Activated naive CD4-positive, alpha-beta T cell treated with anti-CD3 and anti-CD28 coated beads, Interleukin-2, amount 50 U/mL, for 24 hours (primary cell): Measurements from ENCODE around the gene ERP27.
A peak's percentile ranks its signal among the peaks of the same experiment; 100 is the strongest.

Experiments
- H3K27ac Mint-ChIP-seq: one replicate; pipeline ENCODE4 v1.8.0; 2021; ENCODE audit warnings: mild to moderate bottlenecking, mixed read lengths
- H3K27me3 Mint-ChIP-seq: one replicate; pipeline ENCODE4 v1.8.0; 2021; ENCODE audit warnings: mixed read lengths
- H3K36me3 Mint-ChIP-seq: one replicate; pipeline ENCODE4 v1.8.0; 2021; ENCODE audit warnings: mixed read lengths
- H3K4me1 Mint-ChIP-seq: one replicate; pipeline ENCODE4 v1.8.0; 2021; ENCODE audit warnings: mixed read lengths
- H3K4me3 Mint-ChIP-seq: one replicate; pipeline ENCODE4 v1.8.0; 2021; ENCODE audit warnings: mild to moderate bottlenecking, mixed read lengths
- H3K9me3 Mint-ChIP-seq: one replicate; pipeline ENCODE4 v1.8.0; 2021; ENCODE audit warnings: mixed read lengths

Gene ERP27

GRCh38 chr12:14938301-14938700, at the start of gene ERP27:
ERP27 (minus strand) TSS chr12:14938537; CDS start chr12:14938508, 29 bp downstream.
- Mint-ChIP-seq H3K4me3 (peak within 1 kb of the TSS; percentile 47), H3K4me1 (peaks cover 63% of the 10 kb centered on the region), H3K36me3 (peaks cover 44% of the 10 kb centered on the region), H3K9me3 (no peaks in the 10 kb centered on the region), H3K27me3 (no peaks in the 10 kb centered on the region), H3K27ac (peak within 1 kb of the TSS; percentile 95)

- Mint-ChIP-seq H3K27me3 (no peaks in the 10 kb centered on the region), H3K36me3 (no peaks in the 10 kb centered on the region), H3K27ac (no peak overlapping the region), H3K4me3 (no peak overlapping the region), H3K9me3 (no peaks in the 10 kb centered on the region), H3K4me1 (peaks cover 39% of the 10 kb centered on the region)
Measured at GRCh38 chr12:14988035-14988434, 49.7 kb upstream of the ERP27 start.

GRCh38 chr12:14986449-14986848, 48.1 kb upstream of the ERP27 start:
- no peaks in the 10 kb centered on the region for H3K9me3 Mint-ChIP-seq
- no peaks in the 10 kb centered on the region for H3K36me3 Mint-ChIP-seq
- no peak overlapping the region for H3K27ac Mint-ChIP-seq
- H3K4me1 Mint-ChIP-seq, result peaks cover 48% of the 10 kb centered on the region
- no peak overlapping the region for H3K4me3 Mint-ChIP-seq
- H3K27me3 Mint-ChIP-seq, result no peaks in the 10 kb centered on the region

- Mint-ChIP-seq H3K36me3 (no peaks in the 10 kb centered on the region), H3K27ac (no peak overlapping the region), H3K4me1 (peaks cover 64% of the 10 kb centered on the region), H3K4me3 (no peak overlapping the region), H3K27me3 (no peaks in the 10 kb centered on the region), H3K9me3 (no peaks in the 10 kb centered on the region)
Measured at GRCh38 chr12:14984766-14985285, 46.5 kb upstream of the ERP27 start.

GRCh38 chr12:14984036-14984435, 45.7 kb upstream of the ERP27 start:
- no peaks in the 10 kb centered on the region for H3K36me3 Mint-ChIP-seq
- H3K9me3 Mint-ChIP-seq, result no peaks in the 10 kb centered on the region
- H3K4me3 Mint-ChIP-seq, result no peak overlapping the region
- peaks cover 72% of the 10 kb centered on the region for H3K4me1 Mint-ChIP-seq
- no peak overlapping the region for H3K27ac Mint-ChIP-seq
- no peaks in the 10 kb centered on the region for H3K27me3 Mint-ChIP-seq

- Mint-ChIP-seq H3K4me3 (no peak overlapping the region), H3K4me1 (peaks cover 83% of the 10 kb centered on the region), H3K27ac (no peak overlapping the region), H3K9me3 (no peaks in the 10 kb centered on the region), H3K27me3 (no peaks in the 10 kb centered on the region), H3K36me3 (no peaks in the 10 kb centered on the region)
Measured at GRCh38 chr12:14982991-14983390, 44.7 kb upstream of the ERP27 start.

GRCh38 chr12:14982562-14982961, 44.2 kb upstream of the ERP27 start:
- Mint-ChIP-seq H3K36me3 (no peaks in the 10 kb centered on the region), H3K27me3 (no peaks in the 10 kb centered on the region), H3K4me1 (peaks cover 87% of the 10 kb centered on the region), H3K27ac (no peak overlapping the region), H3K4me3 (peak overlapping the region; percentile 11), H3K9me3 (no peaks in the 10 kb centered on the region)

GRCh38 chr12:14981049-14981448, 42.7 kb upstream of the ERP27 start:
- Mint-ChIP-seq H3K9me3 (no peaks in the 10 kb centered on the region), H3K4me3 (no peak overlapping the region), H3K27me3 (no peaks in the 10 kb centered on the region), H3K27ac (no peak overlapping the region), H3K36me3 (no peaks in the 10 kb centered on the region), H3K4me1 (peaks cover 76% of the 10 kb centered on the region)

GRCh38 chr12:14979468-14979867, 41.1 kb upstream of the ERP27 start:
- H3K9me3 Mint-ChIP-seq, result no peaks in the 10 kb centered on the region
- no peak overlapping the region for H3K4me3 Mint-ChIP-seq
- no peaks in the 10 kb centered on the region for H3K27me3 Mint-ChIP-seq
- H3K36me3 Mint-ChIP-seq, result no peaks in the 10 kb centered on the region
- peaks cover 64% of the 10 kb centered on the region for H3K4me1 Mint-ChIP-seq
- no peak overlapping the region for H3K27ac Mint-ChIP-seq

GRCh38 chr12:14976658-14977057, 38.3 kb upstream of the ERP27 start:
- Mint-ChIP-seq H3K4me3 (no peak overlapping the region), H3K27me3 (no peaks in the 10 kb centered on the region), H3K27ac (no peak overlapping the region), H3K36me3 (no peaks in the 10 kb centered on the region), H3K9me3 (no peaks in the 10 kb centered on the region), H3K4me1 (peaks cover 62% of the 10 kb centered on the region)

- H3K4me1 Mint-ChIP-seq, result peaks cover 62% of the 10 kb centered on the region
- no peaks in the 10 kb centered on the region for H3K27me3 Mint-ChIP-seq
- H3K9me3 Mint-ChIP-seq, result no peaks in the 10 kb centered on the region
- no peak overlapping the region for H3K4me3 Mint-ChIP-seq
- H3K36me3 Mint-ChIP-seq, result no peaks in the 10 kb centered on the region
- H3K27ac Mint-ChIP-seq, result no peak overlapping the region
Measured at GRCh38 chr12:14975457-14975856, 37.1 kb upstream of the ERP27 start.

- Mint-ChIP-seq H3K27me3 (no peaks in the 10 kb centered on the region), H3K27ac (no peak overlapping the region), H3K4me3 (no peak overlapping the region), H3K9me3 (peaks cover 7% of the 10 kb centered on the region), H3K36me3 (peaks cover 3% of the 10 kb centered on the region), H3K4me1 (peaks cover 62% of the 10 kb centered on the region)
Measured at GRCh38 chr12:14974633-14975032, 36.3 kb upstream of the ERP27 start.

- peaks cover 58% of the 10 kb centered on the region for H3K4me1 Mint-ChIP-seq
Measured at GRCh38 chr12:14972816-14973215, 34.5 kb upstream of the ERP27 start, which contains the start of gene PDE6H. PDE6H (plus strand) TSS chr12:14973042; CDS start chr12:14978013, 4,971 bp downstream.

GRCh38 chr12:14970473-14970872, 32.1 kb upstream of the ERP27 start:
- peaks cover 7% of the 10 kb centered on the region for H3K9me3 Mint-ChIP-seq
- peak overlapping the region; percentile 51 for H3K27ac Mint-ChIP-seq
- H3K27me3 Mint-ChIP-seq, result no peaks in the 10 kb centered on the region
- peaks cover 3% of the 10 kb centered on the region for H3K36me3 Mint-ChIP-seq
- peaks cover 74% of the 10 kb centered on the region for H3K4me1 Mint-ChIP-seq
- no peak overlapping the region for H3K4me3 Mint-ChIP-seq

More at GRCh38 chr12:14972816-14973215, 34.5 kb upstream of the ERP27 start, which contains the start of gene PDE6H:
- peaks cover 7% of the 10 kb centered on the region for H3K9me3 Mint-ChIP-seq
- no peak within 1 kb of the TSS for H3K4me3 Mint-ChIP-seq
- no peaks in the 10 kb centered on the region for H3K27me3 Mint-ChIP-seq
- peaks cover 3% of the 10 kb centered on the region for H3K36me3 Mint-ChIP-seq
- H3K27ac Mint-ChIP-seq, result no peak within 1 kb of the TSS

GRCh38 chr12:14968478-14968877, 30.1 kb upstream of the ERP27 start:
- Mint-ChIP-seq H3K27ac (no peak overlapping the region), H3K4me3 (no peak overlapping the region), H3K4me1 (peaks cover 83% of the 10 kb centered on the region), H3K36me3 (peaks cover 3% of the 10 kb centered on the region), H3K27me3 (no peaks in the 10 kb centered on the region), H3K9me3 (peaks cover 12% of the 10 kb centered on the region)

- Mint-ChIP-seq H3K27me3 (no peaks in the 10 kb centered on the region), H3K36me3 (peaks cover 3% of the 10 kb centered on the region), H3K9me3 (peaks cover 9% of the 10 kb centered on the region), H3K27ac (peak overlapping the region; percentile 98), H3K4me1 (peaks cover 76% of the 10 kb centered on the region), H3K4me3 (no peak overlapping the region)
Measured at GRCh38 chr12:14965221-14965620, 26.9 kb upstream of the ERP27 start.

GRCh38 chr12:14964406-14964805, 26.1 kb upstream of the ERP27 start:
- Mint-ChIP-seq H3K27ac (peak overlapping the region; percentile 98), H3K27me3 (no peaks in the 10 kb centered on the region), H3K4me3 (no peak overlapping the region), H3K4me1 (peaks cover 75% of the 10 kb centered on the region), H3K36me3 (no peaks in the 10 kb centered on the region), H3K9me3 (peaks cover 5% of the 10 kb centered on the region)
